Caco-2 (cell line): ENCODE data around the gene ZNF695. TPM values are rescaled to one million over a fixed set of nuclear protein-coding genes. Genes with fewer than 3 reads are reported as not detected.

Experiments
- BruUV-seq: library from RNA; stranded (reverse); fragments of 400-500 nt; replicated peaks from 2 replicates; lab custom pipeline; 2021; lab: Mats Ljungman, UMichigan
- CTCF ChIA-PET: fragments of 300-600 bp; sonication (Branson Sonifier 250); formaldehyde crosslinking; loops from one replicate; lab custom pipeline; 2022; ENCODE audit warnings: antibody characterized with exemption; lab: Charles Lee
- POLR2A ChIA-PET: fragments of 300-600 bp; sonication (Branson Sonifier 250); formaldehyde crosslinking; loops from one replicate; lab custom pipeline; 2022; ENCODE audit warnings: antibody characterized with exemption; lab: Charles Lee
- DNase-seq, 2 experiments: peaks; one replicate each; pipeline versions ENCODE4 v3.0.0 to v3.0.0-alpha.2; 2020 to 2022
- H3K27me3 ChIP-seq: replicated peaks from 2 replicates; pipeline ENCODE4 v1.6.0; 2011; ENCODE audit warnings: low read length; ENCODE audit not compliant: control insufficient read depth, insufficient read depth
- H3K36me3 ChIP-seq: 2 replicates; pipeline ENCODE4 v1.5.1; 2011; ENCODE audit warnings: low read length; ENCODE audit not compliant: control insufficient read depth, insufficient read depth
- H3K4me1 ChIP-seq: fragments of 250-450 bp; sonication (Bioruptor Pico); 2 replicates; pipeline ENCODE4 v1.5.1; 2020; ENCODE audit warnings: mild to moderate bottlenecking
- H3K4me3 ChIP-seq: 2 replicates; pipeline ENCODE4 v1.5.1; 2011; ENCODE audit warnings: low read depth, mild to moderate bottlenecking, control low read depth, low read length
- H3K9me3 ChIP-seq: fragments of 250-450 bp; sonication (Bioruptor Pico); 2 replicates; pipeline ENCODE4 v1.5.1; 2020; ENCODE audit warnings: mild to moderate bottlenecking, moderate library complexity
- H3K27ac Mint-ChIP-seq: one replicate; pipeline ENCODE4 v1.8.0; 2022; ENCODE audit warnings: mixed read lengths; ENCODE audit not compliant: unreplicated experiment
- H3K27me3 Mint-ChIP-seq: one replicate; pipeline ENCODE4 v1.8.0; 2022; ENCODE audit warnings: mixed read lengths; ENCODE audit not compliant: insufficient read depth, unreplicated experiment
- H3K36me3 Mint-ChIP-seq: one replicate; pipeline ENCODE4 v1.8.0; 2022; ENCODE audit warnings: mild to moderate bottlenecking, mixed read lengths; ENCODE audit not compliant: insufficient read depth, unreplicated experiment
- H3K4me1 Mint-ChIP-seq: one replicate; pipeline ENCODE4 v1.8.0; 2022; ENCODE audit warnings: low read depth, mixed read lengths; ENCODE audit not compliant: unreplicated experiment
- H3K4me3 Mint-ChIP-seq: one replicate; pipeline ENCODE4 v1.8.0; 2022; ENCODE audit warnings: mild to moderate bottlenecking, moderate library complexity, mixed read lengths; ENCODE audit not compliant: unreplicated experiment
- H3K9me3 Mint-ChIP-seq: one replicate; pipeline ENCODE4 v1.8.0; 2022; ENCODE audit warnings: mixed read lengths; ENCODE audit not compliant: unreplicated experiment
- intact Hi-C: fragments of 100-400 bp; cut with micrococcal nuclease; formaldehyde crosslinking; loops from one replicate; pipeline ENCODE4 v1.10.0; 2022; ENCODE audit not compliant: unreplicated experiment
- total RNA-seq: library from RNA; stranded (reverse); gene quantifications from 2 replicates; pipeline ENCODE4 v1.2.3, GENCODE V29; 2022
- TF ChIP-seq, protein P1 (sequence below), 2 experiments: fragments of 200-600 bp in 1 of 2; IDR thresholded peaks; 1 replicate in 1 of 2; 2 replicates in 1 of 2; pipeline versions ENCODE4 v1.5.1 to v1.8.0; 2011 to 2022; ENCODE audit warnings: antibody characterized with exemption in 1 of 2, control low read depth in 1 of 2, inconsistent platforms in 1 of 2, low read depth in 1 of 2, low read length in 1 of 2, mild to moderate bottlenecking in 1 of 2, moderate library complexity in 1 of 2; ENCODE audit not compliant: insufficient read depth in 1 of 2, severe bottlenecking in 1 of 2, unreplicated experiment in 1 of 2

Gene ZNF695
- total RNA-seq, 1 experiment from 2014 or later: 25.2 TPM

DNA sequence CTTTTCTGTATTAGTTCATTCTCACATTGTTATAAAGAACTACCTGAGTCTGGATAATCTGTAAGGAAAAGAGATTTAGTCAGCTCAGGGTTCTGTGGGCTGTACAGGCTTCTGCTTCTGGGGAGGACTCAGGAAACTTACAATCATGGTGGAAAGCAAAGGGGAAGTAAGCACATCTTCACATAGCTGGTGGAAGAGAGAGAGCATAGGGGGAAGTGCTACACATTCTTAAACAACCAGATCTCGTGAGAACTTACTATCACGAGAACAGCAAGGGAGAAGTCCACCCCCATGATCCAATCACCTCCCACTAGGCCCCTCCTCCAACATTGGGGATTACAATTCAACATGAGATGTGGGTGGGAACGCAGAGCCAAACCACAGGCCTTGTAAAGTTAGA, 38.2 kb downstream of the ZNF695 start:
- intact Hi-C loops: no loop called here
- POLR2A ChIA-PET: no interaction called here
- Mint-ChIP-seq H3K4me3 (no peak overlapping the region), H3K4me1 (no peaks in the 10 kb centered on the region), H3K36me3 (peaks cover 45% of the 10 kb centered on the region), H3K27ac (no peak overlapping the region), H3K9me3 (peaks cover 55% of the 10 kb centered on the region), H3K27me3 (no peaks in the 10 kb centered on the region)
- Histone ChIP-seq H3K4me3 (no peak overlapping the region), H3K27me3 (no peaks in the 10 kb centered on the region), H3K4me1 (no peaks in the 10 kb centered on the region), H3K9me3 (peaks cover 31% of the 10 kb centered on the region), H3K36me3 (no peaks in the 10 kb centered on the region)
- CTCF ChIA-PET: no interaction called here
- no TSS peak for BruUV-seq
- no peak for DNase-seq
- TF ChIP-seq, protein P1, sequence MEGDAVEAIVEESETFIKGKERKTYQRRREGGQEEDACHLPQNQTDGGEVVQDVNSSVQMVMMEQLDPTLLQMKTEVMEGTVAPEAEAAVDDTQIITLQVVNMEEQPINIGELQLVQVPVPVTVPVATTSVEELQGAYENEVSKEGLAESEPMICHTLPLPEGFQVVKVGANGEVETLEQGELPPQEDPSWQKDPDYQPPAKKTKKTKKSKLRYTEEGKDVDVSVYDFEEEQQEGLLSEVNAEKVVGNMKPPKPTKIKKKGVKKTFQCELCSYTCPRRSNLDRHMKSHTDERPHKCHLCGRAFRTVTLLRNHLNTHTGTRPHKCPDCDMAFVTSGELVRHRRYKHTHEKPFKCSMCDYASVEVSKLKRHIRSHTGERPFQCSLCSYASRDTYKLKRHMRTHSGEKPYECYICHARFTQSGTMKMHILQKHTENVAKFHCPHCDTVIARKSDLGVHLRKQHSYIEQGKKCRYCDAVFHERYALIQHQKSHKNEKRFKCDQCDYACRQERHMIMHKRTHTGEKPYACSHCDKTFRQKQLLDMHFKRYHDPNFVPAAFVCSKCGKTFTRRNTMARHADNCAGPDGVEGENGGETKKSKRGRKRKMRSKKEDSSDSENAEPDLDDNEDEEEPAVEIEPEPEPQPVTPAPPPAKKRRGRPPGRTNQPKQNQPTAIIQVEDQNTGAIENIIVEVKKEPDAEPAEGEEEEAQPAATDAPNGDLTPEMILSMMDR (IDR thresholded peaks at IDR 0.05; ENCODE audit: insufficient read depth in 1 of 2, low read depth in 1 of 2, low read length in 1 of 2, severe bottlenecking in 1 of 2, unreplicated experiment in 1 of 2): no peak

DNA sequence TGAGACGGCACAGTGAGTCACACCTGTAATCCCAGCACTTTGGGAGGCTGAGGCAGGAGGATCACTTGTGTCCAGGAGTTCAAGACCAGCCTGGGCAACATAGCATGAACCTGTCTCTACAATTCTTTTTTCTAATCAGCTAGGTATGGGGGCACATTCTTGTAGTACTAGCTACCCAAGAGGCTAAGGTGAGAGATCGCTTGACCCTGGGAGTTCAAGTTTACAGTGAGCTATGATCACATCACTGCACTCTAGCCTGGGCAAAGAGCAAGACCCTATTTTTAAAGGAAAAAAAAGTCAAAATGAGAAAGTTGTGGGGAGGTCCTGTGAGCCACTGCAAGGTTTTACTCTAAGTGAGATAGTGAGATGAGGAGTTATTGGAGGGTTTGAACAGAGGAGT, 41.4 kb downstream of the ZNF695 start:
- Mint-ChIP-seq H3K4me1 (no peaks in the 10 kb centered on the region), H3K27me3 (no peaks in the 10 kb centered on the region), H3K27ac (no peak overlapping the region), H3K36me3 (peaks cover 62% of the 10 kb centered on the region), H3K4me3 (no peak overlapping the region), H3K9me3 (peaks cover 48% of the 10 kb centered on the region)
- intact Hi-C loops: no loop called here
- H3K4me3 ChIP-seq: no peak overlapping the region
- peaks cover 27% of the 10 kb centered on the region for H3K9me3 ChIP-seq
- no peaks in the 10 kb centered on the region for H3K4me1 ChIP-seq
- ChIA-PET POLR2A (no interaction called here), CTCF (no interaction called here)
- H3K27me3 ChIP-seq: no peaks in the 10 kb centered on the region
- DNase-seq: no peak
- no TSS peak for BruUV-seq
- no peaks in the 10 kb centered on the region for H3K36me3 ChIP-seq
- TF ChIP-seq, protein P1 (IDR thresholded peaks at IDR 0.05; ENCODE audit: insufficient read depth in 1 of 2, low read depth in 1 of 2, low read length in 1 of 2, severe bottlenecking in 1 of 2, unreplicated experiment in 1 of 2): no peak

DNA sequence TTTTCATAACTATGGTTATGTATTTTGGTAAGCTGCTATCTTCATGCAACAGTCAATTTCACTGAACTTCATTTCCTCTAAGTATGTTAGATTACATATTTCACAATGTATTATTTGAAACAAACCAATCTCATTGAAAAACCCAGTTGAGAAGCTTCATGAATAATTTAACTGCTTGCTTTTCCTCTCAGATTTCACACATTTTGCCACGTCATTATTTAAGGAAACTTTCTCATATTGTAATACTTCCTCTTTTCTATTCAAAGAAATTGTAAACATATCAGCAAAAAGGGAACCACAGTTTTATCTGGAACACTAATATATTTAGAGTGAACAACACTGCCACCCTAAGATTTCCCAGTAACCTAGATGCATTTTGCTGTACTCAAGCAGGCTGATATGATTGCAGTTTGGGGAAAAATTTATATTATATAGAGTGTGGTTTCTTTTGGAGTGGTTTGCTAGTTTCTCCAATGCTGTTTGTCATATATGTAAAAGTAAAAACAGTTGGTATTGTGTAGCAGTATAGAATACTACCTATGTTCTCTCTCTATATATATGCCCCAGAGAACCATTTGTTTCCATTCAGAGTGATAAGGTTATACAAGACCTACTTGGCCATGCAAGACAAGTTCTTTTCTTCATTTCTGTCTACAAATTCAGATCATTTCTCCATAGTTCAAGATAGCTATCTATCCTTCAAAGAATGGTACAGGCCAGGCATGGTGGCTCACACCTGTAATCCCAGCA, 47.7 kb downstream of the ZNF695 start:
- DNase-seq: no peak
- H3K27ac Mint-ChIP-seq: no peak overlapping the region
- TF ChIP-seq, protein P1 (IDR thresholded peaks at IDR 0.05; ENCODE audit: insufficient read depth in 1 of 2, low read depth in 1 of 2, low read length in 1 of 2, severe bottlenecking in 1 of 2, unreplicated experiment in 1 of 2): no peak
- BruUV-seq: no TSS peak
- no peaks in the 10 kb centered on the region for H3K36me3 ChIP-seq
- H3K4me1 ChIP-seq: no peaks in the 10 kb centered on the region
- H3K36me3 Mint-ChIP-seq: peaks cover 47% of the 10 kb centered on the region
- H3K4me1 Mint-ChIP-seq: no peaks in the 10 kb centered on the region
- H3K4me3 ChIP-seq: no peak overlapping the region
- no peaks in the 10 kb centered on the region for H3K27me3 ChIP-seq
- POLR2A ChIA-PET: no interaction called here
- no peaks in the 10 kb centered on the region for H3K9me3 ChIP-seq
- no peaks in the 10 kb centered on the region for H3K27me3 Mint-ChIP-seq
- no peaks in the 10 kb centered on the region for H3K9me3 Mint-ChIP-seq
- intact Hi-C loops: no loop called here
- CTCF ChIA-PET: no interaction called here
- no peak overlapping the region for H3K4me3 Mint-ChIP-seq
